ENCODE measurements around the gene LARP4B. TPM values are rescaled to one million over a fixed set of nuclear protein-coding genes. Genes with fewer than 3 reads are reported as not detected.

The LARP4B gene
- total and polyA plus RNA-seq, 2 donors (not counting 3 experiments of a cell fraction or from before 2014, with no cell fraction given) = 27.4 to 101 TPM

GRCh38 chr10:904403-904802 is 27.1 kb downstream of the LARP4B start:
- TF ChIP-seq POLR2A (IDR thresholded peaks at IDR 0.05; ENCODE audit: low read depth, low read length) (no peak), GATA2 (IDR thresholded peaks at IDR 0.05; ENCODE audit: insufficient read depth, insufficient read length, low read depth, low read length) (no peak), EZH2 (IDR thresholded peaks at IDR 0.05; ENCODE audit: borderline replicate concordance, low read depth, low read length, severe bottlenecking) (no peak), MAX (IDR thresholded peaks at IDR 0.05; ENCODE audit: insufficient read depth, insufficient read length) (no peak), CTCF (IDR thresholded peaks at IDR 0.05; ENCODE audit: extremely low read depth in 1 of 2, insufficient read depth in 1 of 2, low read depth in 1 of 2, low read length in 2 of 2) (no peak), MYC (IDR thresholded peaks at IDR 0.05; ENCODE audit: low read depth, low read length) (no peak), JUN (IDR thresholded peaks at IDR 0.05; ENCODE audit: borderline replicate concordance, insufficient read depth, insufficient read length, low read depth) (no peak), POLR2AphosphoS5 (IDR thresholded peaks at IDR 0.05; ENCODE audit: insufficient read depth, low read depth, low read length) (no peak), FOS (IDR thresholded peaks at IDR 0.05; ENCODE audit: borderline replicate concordance, insufficient read depth, low read length) (no peak)
- Histone ChIP-seq H3K79me2 (ENCODE audit: control insufficient read depth, insufficient read depth, low read length) (peaks cover 85% of the 10 kb centered on the region), H3K9ac (replicated peaks; ENCODE audit: extremely low read depth, insufficient read depth, low read length) (no peak overlapping the region), H2AFZ (ENCODE audit: low read depth, low read length) (no peak overlapping the region), H3K36me3 (ENCODE audit: control insufficient read depth in 2 of 2, extremely low read depth in 1 of 2, insufficient read depth in 2 of 2, low read length in 2 of 2) (no peaks in the 10 kb centered on the region), H3K4me3 (replicated peaks in 1 of 3; ENCODE audit: insufficient read depth in 1 of 3, low read depth in 1 of 3, low read length in 3 of 3) (no peak overlapping the region), H3K9me3 (replicated peaks; ENCODE audit: control insufficient read depth, insufficient read depth, low read length) (no peaks in the 10 kb centered on the region), H3K9me1 (replicated peaks; ENCODE audit: control insufficient read depth, extremely low read depth, insufficient read depth, low read length) (no peaks in the 10 kb centered on the region), H3K27me3 (ENCODE audit: control insufficient read depth in 2 of 2, insufficient read depth in 2 of 2, low read length in 2 of 2) (no peaks in the 10 kb centered on the region), H3K27ac (ENCODE audit: insufficient read depth, low read depth, low read length) (no peak overlapping the region), H4K20me1 (replicated peaks; ENCODE audit: control insufficient read depth, extremely low read depth, insufficient read depth, low read length) (peaks cover under 1% of the 10 kb centered on the region), H3K4me2 (ENCODE audit: insufficient read depth, low read length) (no peak overlapping the region), H3K4me1 (ENCODE audit: control insufficient read depth, extremely low read depth, insufficient read depth, low read length) (peaks cover 7% of the 10 kb centered on the region)
- dilution Hi-C loops (cut with MboI; ENCODE audit: extremely low pct_ligation_motif_present, low sequenced_read_pairs) (no loop called here), intact Hi-C loops (cut with micrococcal nuclease) (no loop called here)
- no peak for DNase-seq (ENCODE audit: low read depth, low spot score)
- ChIA-PET CTCF (interaction anchor here (0.7 to 2.9 kb wide), 2 partner anchors 11 to 206 kb away, joined by 3 to 7 read pairs; no protein-coding TSS in a partner anchor), POLR2A (interaction anchor here (0.6 kb wide), 1 partner anchor 17 kb away, joined by 5 read pairs; no protein-coding TSS in a partner anchor)
- FAIRE-seq = no peak
- BruUV-seq (replicated peaks) = no TSS peak

Measured in endothelial cell of umbilical vein (primary cell).